Bone marrow (tissue), 2 donors: ENCODE results near the gene TBC1D20.
"Not testable (repeated sequence)": the region's sequence is repeated elsewhere in the genome, so short reads cannot be mapped to it uniquely, and the experiment has no call there.

ENCODE experiments used
- DNase-seq, 2 donors: peaks; one replicate each; lab custom pipeline; 2025; lab: John Stamatoyannopoulos, UW

The TBC1D20 gene

DNA sequence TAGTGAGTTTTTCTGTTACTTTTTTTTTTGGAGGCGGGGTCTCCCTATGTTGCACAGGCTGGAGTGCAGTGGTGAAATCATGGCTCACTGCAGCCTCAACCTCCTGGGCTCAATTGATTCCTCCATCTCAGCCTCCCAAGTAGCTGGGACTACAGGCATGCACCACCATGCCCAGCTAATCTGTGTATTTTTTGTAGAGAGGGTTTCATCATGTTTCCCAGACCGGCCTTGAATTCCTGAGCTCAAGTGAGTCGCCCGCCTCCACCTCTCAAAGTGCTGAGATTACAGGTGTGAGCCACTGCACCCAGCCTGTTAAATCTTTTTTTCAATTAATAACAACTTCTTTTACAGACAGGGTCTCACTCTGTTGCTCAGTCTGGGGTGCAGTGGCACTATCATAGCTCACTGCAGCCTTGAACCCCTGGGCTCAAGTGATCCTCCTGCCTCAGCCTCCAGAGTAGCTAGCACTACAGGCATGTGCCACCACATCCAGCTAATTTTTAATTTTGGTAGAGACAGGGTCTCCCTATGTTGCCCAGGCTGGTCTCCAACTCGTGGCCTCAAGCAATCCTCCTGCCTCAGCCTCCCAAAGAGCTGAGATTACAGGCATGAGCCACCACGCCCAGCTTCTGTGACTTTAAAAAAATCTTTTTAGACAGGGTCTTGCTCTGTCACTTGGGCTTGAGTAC lies 14.4 kb upstream of the TBC1D20 start:
- not testable (repeated sequence) for DNase-seq

GRCh38 chr20:475463-476357 lies 13.4 kb upstream of the TBC1D20 start:
- DNase-seq, result no peak

DNA sequence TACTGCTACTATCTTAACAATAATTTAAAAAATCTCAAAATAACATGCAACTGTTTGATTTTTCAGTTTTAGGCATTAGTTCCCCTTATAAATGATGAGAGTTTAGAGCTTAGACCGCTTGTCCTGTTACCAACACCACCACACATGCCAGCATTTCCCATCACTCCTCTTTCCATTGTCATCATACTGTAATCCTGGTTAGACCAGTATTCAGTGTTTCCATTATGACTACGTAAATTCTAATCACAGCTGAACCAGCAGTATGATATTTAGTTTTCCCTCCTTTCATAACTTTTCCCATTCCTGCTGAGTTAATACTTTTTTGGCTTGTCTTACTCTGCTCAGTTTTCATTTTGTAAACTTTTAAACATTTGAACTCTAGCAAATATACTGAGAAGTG lies 12.2 kb upstream of the TBC1D20 start:
- DNase-seq, result no peak

GRCh38 chr20:472889-473292 lies 10.6 kb upstream of the TBC1D20 start:
- DNase-seq, result no peak

- DNase-seq, result no peak
These were observed 10.0 kb upstream of the TBC1D20 start for GRCh38 chr20:472137-472846.

GRCh38 chr20:469746-470490 lies 7.6 kb upstream of the TBC1D20 start:
- DNase-seq, result no peak

GRCh38 chr20:467755-468154 lies 5.4 kb upstream of the TBC1D20 start:
- DNase-seq, result no peak

DNA sequence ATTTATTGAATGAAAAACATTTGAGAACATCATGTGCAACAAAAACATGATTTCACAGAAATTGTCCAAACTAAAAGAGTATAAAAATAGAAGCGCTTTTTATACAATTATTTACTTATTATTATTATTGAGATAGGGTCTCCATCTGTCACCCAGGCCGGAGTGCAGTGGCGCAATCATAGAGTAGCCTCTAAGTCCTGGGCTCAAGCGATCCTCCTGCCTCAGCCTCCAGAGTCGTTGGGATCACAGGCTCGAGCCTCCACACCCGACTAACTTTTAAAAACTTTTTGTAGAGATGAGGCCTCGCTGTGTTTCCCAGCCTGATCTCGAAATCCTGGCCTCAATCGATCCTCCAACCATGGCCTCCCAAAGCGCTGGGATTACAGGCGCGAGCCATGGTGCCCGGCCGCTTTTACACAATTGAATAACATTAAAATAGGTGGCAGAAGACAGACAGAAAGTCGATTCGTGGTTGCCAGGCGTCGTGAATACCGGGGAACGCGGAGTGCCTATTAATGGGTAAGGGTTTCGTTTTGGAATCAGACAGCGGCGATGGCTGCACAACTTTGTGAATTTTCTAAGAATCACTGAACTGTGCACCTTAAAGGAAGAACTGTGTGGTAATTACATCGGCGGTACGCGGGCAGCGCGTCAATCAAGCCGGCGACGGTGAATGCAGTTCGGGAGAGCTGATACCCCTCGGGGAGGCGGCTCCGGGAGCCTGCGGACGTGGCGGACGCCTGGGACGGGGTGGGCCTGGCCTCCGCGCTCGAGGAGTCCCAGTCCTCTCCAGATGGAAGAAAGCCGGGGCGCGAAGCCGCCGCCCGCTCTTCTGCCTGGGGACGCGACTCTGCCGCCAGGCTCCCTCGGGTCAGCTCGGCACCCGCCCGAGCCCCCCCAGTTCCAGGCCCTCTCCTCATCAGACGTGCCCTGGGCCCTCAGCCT lies 807 bp downstream of the TBC1D20 start:
- DNase-seq, result peak in 1 of 2 donors; percentile 81

- DNase-seq, result no peak
These were observed 1.6 kb downstream of the TBC1D20 start for GRCh38 chr20:460707-461106.

DNA sequence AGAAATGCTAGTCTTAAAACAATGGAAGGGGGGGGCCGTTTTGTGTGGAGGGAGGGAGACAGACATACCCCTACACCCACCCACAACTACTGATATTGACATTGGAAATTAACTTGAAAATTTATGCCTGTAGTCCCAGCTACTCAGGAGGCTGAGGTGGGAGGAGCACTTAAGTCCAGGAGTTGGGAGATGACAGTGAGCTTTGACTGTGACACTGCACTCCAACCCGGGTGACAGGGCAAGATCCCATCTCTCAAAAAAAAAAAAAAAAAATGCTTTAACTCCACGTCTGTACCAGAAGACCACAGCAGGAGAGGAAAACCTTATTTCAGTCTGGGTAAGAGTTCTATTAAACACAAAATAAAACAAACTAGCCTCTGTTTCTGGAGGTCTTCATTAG lies 2.2 kb downstream of the TBC1D20 start:
- DNase-seq, result no peak

DNA sequence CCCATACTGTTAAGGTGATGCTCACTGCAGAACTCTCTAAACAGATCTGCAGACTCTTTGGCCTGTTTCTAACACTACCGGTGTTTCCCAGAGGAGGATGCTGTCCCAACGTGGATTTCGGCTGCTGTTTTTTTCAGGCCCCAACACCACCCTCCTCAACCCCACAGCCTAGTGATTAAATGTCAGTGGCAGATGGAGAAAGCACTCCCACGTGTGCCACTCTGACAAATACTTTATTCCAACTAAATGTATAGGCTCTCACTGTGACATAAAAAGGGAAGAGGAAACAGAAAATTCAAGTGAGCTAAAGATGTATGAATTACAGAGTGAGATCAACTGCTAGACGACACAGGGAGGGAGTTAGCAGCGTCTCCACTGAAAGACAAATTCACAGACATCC lies 3.6 kb downstream of the TBC1D20 start:
- peak in 1 of 2 donors; percentile 55 for DNase-seq

- no peak for DNase-seq
These were observed 7.4 kb downstream of the TBC1D20 start for GRCh38 chr20:454951-455350.

DNA sequence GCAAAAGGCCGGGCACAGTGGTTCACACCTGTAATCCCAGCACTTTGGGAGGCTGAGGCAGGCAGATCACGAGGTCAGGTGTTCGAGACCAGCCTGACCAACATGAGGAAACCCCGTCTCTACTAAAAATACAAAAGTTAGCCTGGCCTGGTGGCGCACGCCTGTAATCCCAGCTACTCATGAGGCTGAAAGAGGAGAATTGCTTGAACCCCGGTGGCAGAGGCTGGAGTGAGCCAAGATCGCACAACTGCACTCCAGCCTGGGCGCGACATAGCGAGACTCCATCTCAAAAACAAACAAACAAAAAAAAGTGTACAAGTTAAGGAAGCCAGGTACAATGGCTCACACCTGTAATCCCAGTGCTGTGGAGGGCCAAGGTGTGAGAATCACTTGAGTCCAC lies 10.3 kb downstream of the TBC1D20 start:
- not testable (repeated sequence) for DNase-seq

DNA sequence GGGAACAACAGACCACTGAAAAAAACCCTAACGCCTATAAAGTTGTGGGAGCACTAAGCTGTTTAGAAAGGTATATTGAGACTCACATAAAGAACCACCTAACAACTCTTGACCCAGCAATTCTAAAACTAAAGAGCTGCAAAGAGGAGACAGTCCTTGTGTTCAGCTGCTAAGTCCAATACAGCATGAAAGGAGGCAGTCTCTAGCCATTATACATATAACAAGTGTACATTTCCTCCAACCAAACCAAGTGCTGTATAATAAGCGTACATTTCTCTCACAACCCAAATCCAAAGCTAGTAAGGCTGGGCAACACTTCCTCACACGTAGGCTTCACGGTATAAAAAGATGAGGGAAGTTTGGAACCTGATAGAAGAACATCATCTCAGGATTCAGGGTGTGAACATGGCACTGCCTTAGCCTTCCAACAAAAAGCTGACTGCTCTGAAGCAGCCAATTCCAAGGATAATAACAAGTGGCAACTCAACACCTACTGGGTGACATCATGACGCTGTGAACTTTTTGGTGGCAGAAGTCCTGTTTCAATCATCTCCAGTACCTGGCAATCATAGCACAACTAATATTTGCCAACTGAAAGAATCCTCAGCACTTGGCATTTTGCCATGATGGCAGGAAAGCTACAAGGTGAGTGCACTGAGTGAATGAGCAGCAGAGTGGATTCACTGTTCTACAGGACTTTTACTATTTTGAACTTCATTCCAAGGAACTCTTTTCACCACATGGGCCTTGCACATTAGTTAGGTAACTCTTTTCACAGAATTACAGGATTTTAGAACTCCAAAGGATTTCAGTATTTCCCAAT lies 16.6 kb downstream of the TBC1D20 start:
- no peak for DNase-seq

GRCh38 chr20:444862-445426 lies 17.4 kb downstream of the TBC1D20 start:
- no peak for DNase-seq

DNA sequence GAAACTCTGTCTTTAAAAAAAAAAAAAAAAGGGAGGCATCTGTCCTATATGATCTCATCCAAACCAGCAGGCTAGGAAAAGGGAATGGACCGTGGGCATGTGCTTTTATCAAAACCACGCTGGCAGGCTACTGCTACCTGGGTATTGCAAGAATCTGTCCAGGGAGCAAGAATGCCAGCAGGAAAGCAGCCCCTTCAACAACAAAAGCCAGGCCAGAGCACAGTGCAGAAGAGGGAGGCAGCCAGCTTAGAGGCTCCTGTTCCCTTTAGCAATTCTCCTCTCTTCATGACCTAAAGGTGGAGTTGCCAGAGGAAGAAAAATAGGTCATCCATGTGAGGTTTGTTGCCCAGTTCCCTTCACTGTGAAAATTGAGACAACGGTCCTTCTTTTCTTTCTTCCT lies 18.2 kb downstream of the TBC1D20 start:
- no peak for DNase-seq

- no peak for DNase-seq
These were observed 19.0 kb downstream of the TBC1D20 start for GRCh38 chr20:443223-443775.

DNA sequence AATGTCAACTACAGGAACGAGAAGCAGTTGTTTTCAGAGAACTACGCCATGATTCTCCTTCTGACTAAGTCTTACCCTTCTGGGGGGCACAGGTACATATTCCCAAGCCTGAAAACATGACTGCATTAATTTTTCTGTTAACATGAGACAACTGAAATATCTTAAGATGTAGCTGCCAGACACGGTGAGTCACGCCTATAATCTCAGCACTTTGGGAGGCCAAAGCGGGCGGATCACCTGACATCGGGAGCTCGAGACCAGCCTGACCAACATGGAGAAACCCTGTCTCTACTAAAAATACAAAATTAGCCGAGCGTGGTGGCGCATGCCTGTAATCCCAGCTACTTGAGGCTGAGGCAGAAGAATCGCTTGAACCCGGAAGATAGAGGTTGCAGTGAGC lies 21.7 kb downstream of the TBC1D20 start:
- no peak for DNase-seq

DNA sequence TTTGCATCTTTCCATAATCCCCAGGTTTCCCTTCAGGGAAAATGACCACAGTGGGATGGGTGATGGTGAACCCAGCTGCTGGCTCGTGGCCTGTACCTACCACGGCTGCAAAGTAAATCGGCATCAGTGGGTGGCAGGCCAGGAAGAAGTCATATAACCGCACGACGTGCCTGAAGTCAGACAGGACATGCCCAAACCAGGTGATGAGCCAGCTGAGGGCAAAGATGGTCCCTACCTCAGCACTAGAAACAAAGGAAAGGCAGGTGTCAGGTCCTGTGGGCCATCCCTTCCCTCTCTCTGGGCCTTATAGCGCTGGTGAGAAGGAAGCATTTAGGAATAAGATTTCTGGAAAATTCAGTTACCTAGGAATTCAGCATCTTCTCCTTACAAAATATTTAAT lies 22.2 kb downstream of the TBC1D20 start:
- DNase-seq, result no peak
